Stimulated activated CD8-positive, alpha-beta memory T cell treated with anti-CD3 and anti-CD28 coated beads, Interleukin-4, amount 100 ng/mL, for 24 hours (primary cell): ENCODE results near the gene EPC2.

Experiments used
- DNase-seq: peaks from one replicate; pipeline ENCODE4 v3.0.0-alpha.2; 2020; ENCODE audit warnings: low read depth

The EPC2 gene

GRCh38 chr2:148810081-148810480 lies 165.5 kb downstream of the EPC2 start:
- no peak for DNase-seq

DNA sequence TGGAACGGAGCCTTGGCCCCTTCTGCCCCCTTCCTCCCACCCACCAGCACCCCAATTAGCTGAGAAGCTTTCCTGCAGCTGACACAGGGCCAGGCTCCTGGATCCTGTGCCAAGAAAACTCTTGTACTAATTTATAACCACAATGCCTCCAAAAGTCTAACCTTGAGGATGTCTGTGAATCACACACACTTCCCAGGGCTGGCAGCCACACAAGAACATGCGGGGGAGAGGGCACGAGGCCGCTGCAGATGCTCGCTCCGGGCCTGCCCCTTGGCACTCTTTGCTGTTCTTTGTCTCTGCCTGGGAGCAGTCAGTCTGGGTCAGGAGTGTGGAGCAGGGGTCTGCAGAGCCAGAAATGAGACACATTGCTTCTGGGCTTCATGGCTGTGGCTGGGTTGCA lies 167.8 kb downstream of the EPC2 start:
- DNase-seq = no peak

GRCh38 chr2:148813603-148814065 lies 169.1 kb downstream of the EPC2 start:
- peak; percentile 53 for DNase-seq

GRCh38 chr2:148814143-148814859 lies 169.8 kb downstream of the EPC2 start:
- DNase-seq = no peak

DNA sequence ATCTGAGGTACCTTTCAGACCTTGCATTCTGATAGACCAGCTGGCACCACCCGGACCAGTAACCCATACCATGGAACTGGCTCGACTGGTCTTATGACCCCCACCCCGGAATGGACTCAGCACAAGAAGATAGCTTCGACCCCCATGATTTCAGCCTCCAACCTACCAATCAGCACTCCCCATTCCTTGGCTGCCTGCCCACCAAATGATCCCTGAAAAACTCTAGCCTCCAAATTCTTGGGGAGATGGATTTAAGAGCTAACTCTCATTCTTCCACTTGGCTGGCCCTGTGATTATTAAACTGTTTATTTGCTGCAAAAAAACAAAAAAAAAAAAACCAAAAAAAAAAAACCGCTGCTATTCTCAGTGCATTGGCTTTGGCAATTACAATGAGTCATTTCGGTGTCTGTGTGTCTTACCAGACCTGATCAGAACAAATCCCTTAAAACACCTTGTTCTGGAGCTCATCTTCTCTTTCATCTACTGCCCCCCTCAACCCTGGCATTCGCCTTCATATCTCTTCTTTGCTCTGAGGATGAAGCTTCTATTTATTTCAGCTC lies 170.4 kb downstream of the EPC2 start:
- DNase-seq = no peak

- no peak for DNase-seq
These were observed 171.6 kb downstream of the EPC2 start for GRCh38 chr2:148816176-148816575.

DNA sequence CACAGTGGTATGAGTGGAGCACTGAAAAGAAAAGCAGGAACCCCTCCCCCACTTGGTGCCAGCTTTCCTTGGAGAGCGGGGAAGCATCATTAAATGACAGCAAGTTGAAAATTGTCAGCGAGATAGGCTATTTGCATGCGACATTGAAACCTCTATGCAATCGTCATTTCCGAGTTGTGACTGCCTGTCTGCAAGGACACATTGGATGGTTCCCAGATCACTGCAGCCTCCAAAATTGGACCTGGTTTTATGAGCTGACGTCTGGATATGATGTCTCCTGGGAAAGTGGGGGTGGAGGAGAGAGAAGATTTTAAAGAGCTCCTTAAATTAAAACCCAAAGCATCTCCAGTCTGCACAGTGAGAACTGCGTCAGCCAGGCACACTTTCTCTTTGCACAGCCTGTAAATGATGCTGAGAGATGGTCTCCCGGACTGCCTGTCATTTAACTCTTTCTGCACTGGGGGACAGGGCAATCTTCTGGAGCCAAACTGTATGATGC lies 172.7 kb downstream of the EPC2 start:
- DNase-seq = no peak

DNA sequence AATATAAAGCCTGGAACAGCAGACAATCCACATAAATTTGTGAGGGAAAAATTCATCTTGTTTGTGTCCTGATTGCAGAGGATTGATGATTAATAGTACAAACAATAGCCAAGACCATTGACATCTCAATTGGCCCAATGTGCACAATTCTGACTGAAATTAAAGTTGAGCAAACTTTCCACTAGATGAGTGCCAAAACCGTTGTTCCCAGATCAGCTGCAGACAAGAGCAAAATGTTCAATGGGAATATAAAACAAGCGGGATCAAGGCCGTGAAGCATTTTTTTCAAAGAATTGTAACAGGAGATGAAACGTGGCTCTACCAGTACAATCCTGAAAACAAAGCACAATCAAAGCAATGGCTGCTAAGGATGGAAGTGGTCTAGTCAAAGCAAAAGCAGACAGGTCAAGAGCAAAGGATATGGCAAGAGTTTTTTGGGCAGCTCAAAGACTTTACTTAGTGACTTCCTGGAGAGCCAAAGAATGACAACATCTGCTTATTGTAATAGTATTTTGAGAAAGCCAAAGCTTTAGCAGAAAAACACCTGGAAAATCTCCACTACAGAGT lies 174.6 kb downstream of the EPC2 start:
- no peak for DNase-seq

GRCh38 chr2:148824190-148824589 lies 179.6 kb downstream of the EPC2 start:
- no peak for DNase-seq

DNA sequence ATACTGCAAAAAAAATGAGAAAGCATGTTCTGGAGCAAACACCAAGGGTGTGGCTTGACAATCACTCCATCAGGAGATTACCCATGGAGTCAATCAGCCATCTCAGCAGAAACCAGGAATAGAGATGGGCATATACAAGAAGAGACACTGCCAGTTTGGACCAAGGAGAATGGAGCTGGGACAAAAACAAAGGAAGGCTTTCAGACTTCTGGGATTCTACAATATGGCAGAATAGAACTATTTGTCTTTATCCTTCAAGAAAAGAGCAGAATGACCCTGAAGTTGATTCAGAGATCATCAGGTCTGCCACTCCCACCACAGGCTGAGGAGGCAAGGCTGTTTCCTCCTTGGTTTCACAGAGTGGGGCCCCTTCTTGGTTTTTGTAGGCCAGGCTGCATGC lies 182.2 kb downstream of the EPC2 start:
- DNase-seq = no peak

- DNase-seq = no peak
These were observed 184.4 kb downstream of the EPC2 start for GRCh38 chr2:148828941-148829340.

- DNase-seq = no peak
These were observed 185.1 kb downstream of the EPC2 start for GRCh38 chr2:148829618-148830017.

GRCh38 chr2:148832637-148833036 lies 188.1 kb downstream of the EPC2 start:
- no peak for DNase-seq
